Mesendoderm (in vitro differentiated cells): ENCODE data around the gene FAM78A.

Experiments
- DNase-seq: peaks from one replicate; pipeline ENCODE4 v3.0.0; 2013
- H2AK5ac ChIP-seq: 2 replicates; pipeline ENCODE4 v1.6.1; 2013; ENCODE audit warnings: low read length, inconsistent platforms
- H2BK120ac ChIP-seq: 2 replicates; pipeline ENCODE4 v1.6.1; 2013; ENCODE audit warnings: low read depth, mild to moderate bottlenecking, low read length, moderate library complexity, mixed read lengths
- H2BK15ac ChIP-seq: replicated peaks from 2 replicates; pipeline ENCODE4 v1.6.1; 2013; ENCODE audit warnings: low read depth, mild to moderate bottlenecking, moderate library complexity
- H2BK5ac ChIP-seq: 2 replicates; pipeline ENCODE4 v1.6.1; 2013; ENCODE audit warnings: low read length, inconsistent platforms
- H3K18ac ChIP-seq: 2 replicates; pipeline ENCODE4 v1.6.1; 2013; ENCODE audit warnings: mild to moderate bottlenecking, low read length, mixed read lengths
- H3K23ac ChIP-seq: one replicate; pipeline ENCODE4 v1.6.1; 2013; ENCODE audit warnings: low read length
- H3K27ac ChIP-seq: 2 replicates; pipeline ENCODE4 v1.5.1; 2013; ENCODE audit warnings: low read depth, mild to moderate bottlenecking, inconsistent platforms, low read length, moderate library complexity
- H3K27me3 ChIP-seq: 2 replicates; pipeline ENCODE4 v1.6.1; 2013; ENCODE audit warnings: low read length, control low read depth, mild to moderate bottlenecking, inconsistent platforms; ENCODE audit not compliant: insufficient read depth, poor library complexity
- H3K36me3 ChIP-seq: 2 replicates; pipeline ENCODE4 v1.6.1; 2013; ENCODE audit warnings: low read length, inconsistent platforms; ENCODE audit not compliant: control insufficient read depth, insufficient read depth
- H3K4ac ChIP-seq: one replicate; pipeline ENCODE4 v1.6.1; 2013; ENCODE audit warnings: low read depth, mild to moderate bottlenecking, low read length, moderate library complexity
- H3K4me1 ChIP-seq: 2 replicates; pipeline ENCODE4 v1.6.1; 2013; ENCODE audit warnings: low read depth, low read length, inconsistent platforms; ENCODE audit not compliant: control insufficient read depth
- H3K4me2 ChIP-seq: 2 replicates; pipeline ENCODE4 v1.6.1; 2013; ENCODE audit warnings: low read length
- H3K4me3 ChIP-seq: 2 replicates; pipeline ENCODE4 v1.5.1; 2013; ENCODE audit warnings: mild to moderate bottlenecking, low read length
- H3K56ac ChIP-seq: one replicate; pipeline ENCODE4 v1.6.1; 2013; ENCODE audit warnings: low read length
- H3K79me1 ChIP-seq: 2 replicates; pipeline ENCODE4 v1.6.1; 2013; ENCODE audit warnings: low read length, inconsistent platforms
- H3K79me2 ChIP-seq: 2 replicates; pipeline ENCODE4 v1.6.1; 2013; ENCODE audit warnings: mild to moderate bottlenecking, low read length; ENCODE audit not compliant: control insufficient read depth, insufficient read depth
- H3K9ac ChIP-seq: 2 replicates; pipeline ENCODE4 v1.6.1; 2013; ENCODE audit warnings: low read length, inconsistent platforms
- H4K5ac ChIP-seq: one replicate; pipeline ENCODE4 v1.6.1; 2013; ENCODE audit warnings: low read length
- H4K8ac ChIP-seq: one replicate; pipeline ENCODE4 v1.6.1; 2013; ENCODE audit warnings: low read depth, mild to moderate bottlenecking, control low read depth, low read length, moderate library complexity
- WGBS: extraction: QIAGEN DNeasy Blood & Tissue Kit; methylation state at CpG from one replicate; pipeline ENCODE4 v1.1.7; 2013; ENCODE audit warnings: low lambda C conversion rate, missing lambda C conversion rate; ENCODE audit not compliant: insufficient coverage; ENCODE audit errors: extremely low coverage; 5-methylcytosine and 5-hydroxymethylcytosine counted together

The FAM78A gene

DNA sequence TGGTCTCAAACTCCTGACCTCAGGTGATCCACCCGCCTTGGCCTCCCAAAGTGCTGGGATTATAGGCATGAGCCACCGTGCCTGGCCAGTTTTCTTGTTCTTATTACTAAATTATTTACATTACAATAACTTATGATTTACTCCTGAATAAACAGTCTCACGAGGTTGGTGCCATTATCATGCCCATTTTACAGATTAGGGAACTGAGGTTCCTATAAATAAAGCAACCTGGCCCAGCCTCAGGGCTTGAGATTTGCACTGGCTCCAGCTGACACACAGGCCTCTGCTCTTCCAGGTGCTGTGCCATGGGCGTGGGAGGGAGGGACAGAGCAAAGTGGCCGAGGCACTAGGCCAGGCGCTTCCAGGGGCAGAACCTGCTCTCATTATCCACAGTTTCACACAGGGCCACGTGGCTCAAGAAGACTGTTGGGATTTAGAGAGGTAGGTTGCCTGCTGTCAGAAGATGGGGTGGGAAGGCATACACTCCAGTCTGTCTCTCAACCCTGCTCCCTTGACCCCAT is 15.5 kb upstream of the FAM78A start:
- no CpG with 5 or more reads among the region's 7 CpGs for WGBS

DNA sequence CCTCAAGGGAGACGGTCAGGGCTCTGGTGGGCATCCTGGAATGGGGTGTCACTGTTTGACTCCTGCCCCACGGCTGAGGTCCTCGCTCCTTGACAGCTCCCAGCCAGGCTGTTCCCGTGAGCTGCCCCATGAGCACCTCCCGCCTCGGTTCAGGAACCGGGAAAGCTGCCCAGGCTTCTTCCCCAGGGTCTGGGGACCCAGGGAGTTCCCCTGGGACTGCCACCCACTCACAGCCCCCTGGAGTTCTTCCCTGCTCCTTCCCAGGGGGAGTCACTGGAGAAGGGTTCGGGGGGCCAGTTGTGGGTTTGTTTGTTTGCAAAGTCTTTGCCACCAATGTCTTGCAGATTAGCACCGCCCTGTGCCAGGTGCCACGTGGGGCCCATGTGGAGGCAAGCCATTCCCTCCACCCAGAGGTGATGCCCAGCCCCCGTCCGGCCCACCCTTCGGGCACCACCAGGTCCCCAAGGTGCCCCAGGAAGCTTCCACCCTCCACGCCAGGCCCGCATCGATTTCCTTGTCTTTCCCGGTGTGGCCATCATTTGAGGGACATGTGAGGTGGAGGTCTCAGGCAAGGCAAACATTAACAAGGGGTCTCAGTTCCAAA is 14.6 kb upstream of the FAM78A start:
- no peaks in the 10 kb centered on the region for H3K4me1 ChIP-seq
- H3K27me3 ChIP-seq: no peaks in the 10 kb centered on the region
- no peak overlapping the region for H3K23ac ChIP-seq
- H3K36me3 ChIP-seq: no peaks in the 10 kb centered on the region
- no peak overlapping the region for H3K18ac ChIP-seq
- H2AK5ac ChIP-seq: no peak overlapping the region
- H3K4me2 ChIP-seq: no peak overlapping the region
- H2BK15ac ChIP-seq: no peak overlapping the region
- H3K4me3 ChIP-seq: no peak overlapping the region
- H2BK5ac ChIP-seq: no peak overlapping the region
- no peak overlapping the region for H3K9ac ChIP-seq
- peak overlapping the region; percentile 25 for H3K56ac ChIP-seq
- no CpG with 5 or more reads among the region's 17 CpGs for WGBS
- no peaks in the 10 kb centered on the region for H3K79me1 ChIP-seq
- H3K27ac ChIP-seq: no peak overlapping the region
- H2BK120ac ChIP-seq: no peak overlapping the region
- H3K79me2 ChIP-seq: no peaks in the 10 kb centered on the region
- DNase-seq: no peak
- no peak overlapping the region for H4K8ac ChIP-seq
- no peak overlapping the region for H4K5ac ChIP-seq
- no peak overlapping the region for H3K4ac ChIP-seq

More for the DNA sequence above, 15.5 kb upstream of the FAM78A start:
- no peak overlapping the region for H4K5ac ChIP-seq
- no peak overlapping the region for H3K23ac ChIP-seq
- no peaks in the 10 kb centered on the region for H3K36me3 ChIP-seq
- no peak overlapping the region for H4K8ac ChIP-seq
- H3K79me1 ChIP-seq: no peaks in the 10 kb centered on the region
- no peak overlapping the region for H3K27ac ChIP-seq
- H2BK15ac ChIP-seq: no peak overlapping the region
- H3K4ac ChIP-seq: no peak overlapping the region
- no peak overlapping the region for H3K9ac ChIP-seq
- no peak overlapping the region for H3K4me2 ChIP-seq
- no peaks in the 10 kb centered on the region for H3K4me1 ChIP-seq
- no peaks in the 10 kb centered on the region for H3K79me2 ChIP-seq
- H3K4me3 ChIP-seq: no peak overlapping the region
- no peak overlapping the region for H2AK5ac ChIP-seq
- H2BK5ac ChIP-seq: no peak overlapping the region
- H3K27me3 ChIP-seq: no peaks in the 10 kb centered on the region
- no peak overlapping the region for H3K56ac ChIP-seq
- no peak overlapping the region for H2BK120ac ChIP-seq
- no peak for DNase-seq
- no peak overlapping the region for H3K18ac ChIP-seq

DNA sequence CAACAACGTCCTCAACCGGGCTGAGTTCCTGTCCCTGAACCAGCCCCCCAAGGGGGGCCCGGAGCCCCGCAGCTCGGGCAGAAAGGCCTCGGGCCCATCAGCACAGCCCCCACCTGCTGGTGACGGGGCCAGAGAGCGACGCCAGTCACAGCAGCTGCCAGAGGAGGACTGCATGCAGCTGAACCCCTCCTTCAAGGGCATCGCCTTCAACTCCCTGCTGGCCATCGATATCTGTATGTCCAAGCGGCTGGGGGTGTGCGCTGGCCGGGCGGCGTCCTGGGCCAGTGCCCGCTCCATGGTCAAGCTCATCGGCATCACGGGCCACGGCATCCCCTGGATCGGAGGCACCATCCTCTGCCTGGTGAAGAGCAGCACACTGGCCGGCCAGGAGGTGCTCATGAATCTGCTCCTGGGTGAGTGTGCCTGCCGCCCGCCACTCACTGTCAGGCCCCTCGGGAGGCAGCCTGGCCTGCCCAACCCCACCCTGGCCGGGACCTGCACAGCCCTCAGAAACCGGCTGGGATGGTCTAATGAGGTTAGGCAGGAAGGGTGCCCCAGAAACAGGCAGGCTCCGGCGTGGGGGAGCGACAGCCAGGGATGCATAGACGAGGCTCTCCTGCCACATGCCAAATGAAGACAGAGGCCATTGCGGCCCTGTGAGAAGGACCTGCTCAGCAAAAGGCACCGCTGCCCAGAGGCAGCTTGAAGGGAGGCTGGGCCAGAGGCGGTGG is 13.9 kb upstream of the FAM78A start:
- Histone ChIP-seq H3K56ac (peak overlapping the region; percentile 82), H4K8ac (no peak overlapping the region), H3K9ac (peak overlapping the region; percentile 67), H3K18ac (no peak overlapping the region), H2BK120ac (no peak overlapping the region), H3K27ac (no peak overlapping the region), H3K79me2 (no peaks in the 10 kb centered on the region), H3K4me2 (no peak overlapping the region), H3K4me1 (no peaks in the 10 kb centered on the region), H2AK5ac (no peak overlapping the region), H2BK15ac (no peak overlapping the region), H3K79me1 (no peaks in the 10 kb centered on the region), H3K23ac (no peak overlapping the region), H4K5ac (no peak overlapping the region), H2BK5ac (no peak overlapping the region), H3K27me3 (no peaks in the 10 kb centered on the region), H3K4me3 (no peak overlapping the region), H3K36me3 (no peaks in the 10 kb centered on the region), H3K4ac (no peak overlapping the region)
- no peak for DNase-seq
- WGBS: no CpG with 5 or more reads among the region's 34 CpGs

DNA sequence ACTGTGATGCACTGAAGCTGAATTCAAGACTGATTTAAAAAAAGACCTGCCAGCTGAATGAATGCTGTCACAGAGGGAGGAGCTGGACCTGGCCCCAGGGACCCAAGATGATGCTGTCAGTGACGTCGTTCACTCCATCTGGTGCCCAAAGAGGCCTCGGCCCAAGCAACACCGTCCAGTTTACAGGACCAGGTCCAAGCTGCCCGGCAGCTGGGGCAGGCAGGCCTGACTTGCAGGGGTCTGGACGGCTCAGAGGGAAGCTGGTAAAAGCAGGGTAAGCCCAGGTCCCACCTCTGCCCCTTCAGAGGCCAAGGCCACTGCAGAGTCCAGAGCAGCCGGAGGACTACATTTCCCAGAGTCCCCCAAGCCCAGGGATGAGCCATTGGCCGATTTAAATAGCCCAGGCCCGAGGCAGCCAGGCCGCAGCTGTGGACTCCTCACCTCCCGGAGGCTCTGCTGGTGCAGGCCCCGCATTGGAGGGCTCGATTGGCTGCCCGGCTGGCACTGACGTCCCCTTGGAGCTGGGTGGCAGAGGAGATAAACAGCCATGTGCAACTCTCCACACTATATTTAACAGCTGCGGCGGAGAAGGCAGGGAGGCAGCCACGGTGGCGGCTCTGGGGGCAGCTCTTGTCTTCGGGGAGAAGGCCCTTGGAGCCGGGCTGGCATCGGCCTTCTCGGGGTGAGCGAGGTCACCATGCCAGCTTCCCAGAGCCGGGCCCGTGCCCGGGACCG is 13.2 kb upstream of the FAM78A start, which contains the start of gene PLPP7:
TSS of gene PLPP7 (plus strand) at position 423 of the 735 bp plus-strand sequence. CDS start at position 698, 275 bp downstream.
- DNase-seq: peak; percentile 74
- H3K9ac ChIP-seq: peak within 1 kb of the TSS; percentile 67
- H4K5ac ChIP-seq: no peak within 1 kb of the TSS
- H3K56ac ChIP-seq: peak within 1 kb of the TSS; percentile 82
- no peaks in the 10 kb centered on the region for H3K27me3 ChIP-seq
- H2BK15ac ChIP-seq: no peak within 1 kb of the TSS
- no peaks in the 10 kb centered on the region for H3K79me2 ChIP-seq
- H3K4me2 ChIP-seq: no peak within 1 kb of the TSS
- H2BK120ac ChIP-seq: no peak within 1 kb of the TSS
- H2BK5ac ChIP-seq: no peak within 1 kb of the TSS
- H3K79me1 ChIP-seq: no peaks in the 10 kb centered on the region
- H3K23ac ChIP-seq: no peak within 1 kb of the TSS
- H4K8ac ChIP-seq: no peak within 1 kb of the TSS
- H3K27ac ChIP-seq: no peak within 1 kb of the TSS
- no CpG with 5 or more reads among the region's 28 CpGs for WGBS
- H3K4me1 ChIP-seq: no peaks in the 10 kb centered on the region
- no peak within 1 kb of the TSS for H3K4ac ChIP-seq
- no peak within 1 kb of the TSS for H3K18ac ChIP-seq
- no peak within 1 kb of the TSS for H3K4me3 ChIP-seq
- H3K36me3 ChIP-seq: no peaks in the 10 kb centered on the region
- no peak within 1 kb of the TSS for H2AK5ac ChIP-seq

DNA sequence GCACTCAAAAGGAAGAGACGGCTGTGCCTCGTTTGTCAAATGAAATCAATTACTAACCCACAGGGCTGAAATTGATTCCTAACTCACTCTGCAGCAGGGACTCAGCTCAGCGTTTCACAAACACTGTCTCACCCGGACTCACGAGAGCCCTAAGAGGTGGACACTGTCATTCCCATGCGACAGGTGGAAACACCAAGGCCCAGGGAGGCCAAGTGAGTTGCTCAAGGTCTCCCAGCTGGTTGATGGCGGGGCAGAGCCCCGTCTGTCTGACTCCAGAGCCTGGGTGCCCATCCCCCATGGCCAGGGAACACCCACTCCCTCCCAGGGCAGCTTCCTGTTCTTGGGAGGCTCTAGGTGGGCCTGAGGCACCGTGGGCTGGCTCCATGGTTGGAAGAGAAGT is 11.9 kb upstream of the FAM78A start:
- no CpG with 5 or more reads among the region's 9 CpGs for WGBS
- H3K27me3 ChIP-seq: no peaks in the 10 kb centered on the region

More for the DNA sequence above, 11.9 kb upstream of the FAM78A start:
- DNase-seq: no peak
- no peaks in the 10 kb centered on the region for H3K36me3 ChIP-seq
- no peaks in the 10 kb centered on the region for H3K79me1 ChIP-seq
- no peak overlapping the region for H2AK5ac ChIP-seq
- no peak overlapping the region for H3K4ac ChIP-seq
- no peaks in the 10 kb centered on the region for H3K79me2 ChIP-seq
- H3K18ac ChIP-seq: no peak overlapping the region
- H2BK5ac ChIP-seq: no peak overlapping the region
- no peak overlapping the region for H3K23ac ChIP-seq
- no peaks in the 10 kb centered on the region for H3K4me1 ChIP-seq
- H3K9ac ChIP-seq: no peak overlapping the region
- no peak overlapping the region for H3K4me2 ChIP-seq
- H2BK120ac ChIP-seq: no peak overlapping the region
- H4K5ac ChIP-seq: no peak overlapping the region
- no peak overlapping the region for H3K27ac ChIP-seq
- peak overlapping the region; percentile 49 for H3K56ac ChIP-seq
- H4K8ac ChIP-seq: no peak overlapping the region
- no peak overlapping the region for H3K4me3 ChIP-seq
- H2BK15ac ChIP-seq: no peak overlapping the region
